Natural killer cell treated with Interleukin-12 subunit alpha and Interleukin-12 subunit beta and Interleukin-15 and Interleukin-18, amount 100 ng/mL, for 72 hours (primary cell): ENCODE results near the gene GRIN3B. TPM values are rescaled to one million over a fixed set of nuclear protein-coding genes. Genes with fewer than 3 reads are reported as not detected.

Experiments
- total RNA-seq, 2 donors: library from RNA; stranded (reverse); gene quantifications; one replicate each; pipeline ENCODE4 v1.2.3, GENCODE V29; 2022

Gene GRIN3B
- total RNA-seq, 2 donors from 2014 or later = not detected

Other genes starting within 250 kb of the GRIN3B start
- not detected for gene MISP, start 249.3 kb upstream of the GRIN3B start, total RNA-seq
- 100 to 1,000 TPM; 604 to 619 TPM for gene PTBP1, start 203.0 kb upstream of the GRIN3B start, total RNA-seq
- gene PLPPR3, start 178.5 kb upstream of the GRIN3B start, total RNA-seq = not detected
- gene AZU1, start 172.6 kb upstream of the GRIN3B start, total RNA-seq = under 1 TPM; 0.25 to 0.36 TPM
- gene PRTN3, start 159.4 kb upstream of the GRIN3B start, total RNA-seq = not detected
- not detected for gene ELANE, start 148.1 kb upstream of the GRIN3B start, total RNA-seq
- under 1 TPM in 1 of 2 donors, not detected in 1; 0.53 TPM for gene CFD, start 140.8 kb upstream of the GRIN3B start, total RNA-seq
- gene MED16, start 107.2 kb upstream of the GRIN3B start, total RNA-seq = 10 to 100 TPM; 46.4 to 79.6 TPM
- not detected for gene RNU6-9, start 106.9 kb upstream of the GRIN3B start, total RNA-seq
- 10 to 100 TPM; 48.4 to 68.3 TPM for gene R3HDM4, start 87.2 kb upstream of the GRIN3B start, total RNA-seq
- 1 to 10 TPM in 1 of 2 donors, not detected in 1; 1.1 TPM for gene KISS1R, start 83.1 kb upstream of the GRIN3B start, total RNA-seq
- gene ARID3A, start 74.4 kb upstream of the GRIN3B start, total RNA-seq = 10 to 100 TPM; 42.8 to 46.1 TPM
- 100 to 1,000 TPM in 1 of 2 donors, 10 to 100 TPM in 1; 57.8 to 106 TPM for gene WDR18, start 16.1 kb upstream of the GRIN3B start, total RNA-seq
- 100 to 1,000 TPM; 150 to 267 TPM for gene TMEM259, start 20.7 kb downstream of the GRIN3B start, total RNA-seq
- not detected for gene RNU6-2, start 21.1 kb downstream of the GRIN3B start, total RNA-seq
- 100 to 1,000 TPM; 119 to 141 TPM for gene CNN2, start 26.2 kb downstream of the GRIN3B start, total RNA-seq
- gene ABCA7, start 39.7 kb downstream of the GRIN3B start, total RNA-seq = 10 to 100 TPM; 53.7 to 69.9 TPM
- 100 to 1,000 TPM; 320 to 338 TPM for gene ARHGAP45, start 66.7 kb downstream of the GRIN3B start, total RNA-seq
- 100 to 1,000 TPM; 168 to 241 TPM for gene POLR2E, start 95.0 kb downstream of the GRIN3B start, total RNA-seq
- 100 to 1,000 TPM in 1 of 2 donors, 10 to 100 TPM in 1; 86.4 to 174 TPM for gene GPX4, start 103.6 kb downstream of the GRIN3B start, total RNA-seq
- gene SBNO2, start 173.8 kb downstream of the GRIN3B start, total RNA-seq = 100 to 1,000 TPM; 204 to 205 TPM
- 10 to 100 TPM; 50.9 to 79.2 TPM for gene STK11, start 205.4 kb downstream of the GRIN3B start, total RNA-seq
- gene CBARP, start 237.6 kb downstream of the GRIN3B start, total RNA-seq = under 1 TPM in 1 of 2 donors, not detected in 1; 0.28 TPM
- 100 to 1,000 TPM; 163 to 215 TPM for gene ATP5F1D, start 241.3 kb downstream of the GRIN3B start, total RNA-seq
- 10 to 100 TPM; 85.9 to 88.3 TPM for gene MIDN, start 248.2 kb downstream of the GRIN3B start, total RNA-seq